ENCODE results near the gene ZNF502.
A peak's percentile ranks its signal among the peaks of the same experiment; 100 is the strongest.

ZNF502 gene

DNA sequence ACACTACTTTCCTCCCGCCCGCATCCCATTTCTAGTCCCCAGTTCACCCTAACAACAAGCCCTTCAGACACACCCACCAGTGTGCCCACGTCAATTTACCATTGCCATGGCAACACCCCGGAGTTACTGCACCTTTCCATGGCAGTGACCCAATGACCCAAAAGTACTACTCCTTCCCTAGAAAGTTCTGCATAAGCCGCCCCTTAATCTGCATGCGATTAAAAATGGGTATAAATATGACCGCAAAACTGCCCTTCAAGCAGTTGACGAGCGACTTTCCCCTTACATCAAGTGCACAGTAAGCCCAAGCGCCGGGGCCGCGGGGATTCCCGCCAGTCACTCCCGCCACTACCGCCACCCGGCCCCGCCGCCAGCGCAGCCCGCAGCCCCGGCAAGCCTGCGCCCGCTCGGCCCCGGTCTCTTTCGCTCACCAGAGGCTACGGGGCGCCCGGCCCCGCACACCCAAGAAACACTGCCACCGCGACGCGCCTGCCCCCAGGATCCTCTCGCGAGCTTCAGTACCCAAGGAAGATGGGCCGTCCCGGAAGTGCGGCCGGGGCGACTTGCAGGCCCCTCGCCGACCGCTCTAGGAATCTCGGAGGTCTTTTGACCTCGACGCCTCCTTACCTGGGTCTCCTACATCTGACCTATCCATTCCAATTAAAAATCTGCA is 27.2 kb upstream of the ZNF502 start:
- H3K9me3 ChIP-seq (ENCODE audit: control insufficient read depth in 5 of 5, low read length in 5 of 5) = peaks cover 0 to 15% (median 6%) of the 10 kb centered on the region in 5 donors
- H3K4me3 ChIP-seq (ENCODE audit: low read depth in 1 of 5, low read length in 5 of 5) = peak overlapping the region; percentile 77 to 90 (median 80)
- H3K9ac ChIP-seq (ENCODE audit: low read length in 5 of 5) = peak overlapping the region; percentile 49 to 76 (median 60)
- H3K36me3 ChIP-seq (ENCODE audit: control insufficient read depth in 5 of 5, insufficient read depth in 5 of 5, low read length in 5 of 5) = peaks cover 0 to 4% (median 3%) of the 10 kb centered on the region in 5 donors
- H3K4me1 ChIP-seq (ENCODE audit: control insufficient read depth in 5 of 5, insufficient read depth in 5 of 5, low read length in 5 of 5) = peaks cover 5 to 16% (median 12%) of the 10 kb centered on the region in 5 donors
- H3K27ac ChIP-seq (ENCODE audit: low read depth, low read length) = no peak overlapping the region
- peaks cover 0 to 7% (median 5%) of the 10 kb centered on the region in 5 donors for H3K27me3 ChIP-seq (ENCODE audit: control insufficient read depth in 5 of 5, insufficient read depth in 4 of 5, low read length in 5 of 5)

- H3K27ac ChIP-seq (ENCODE audit: low read depth, low read length) = no peak overlapping the region
- peaks cover 0 to 8% (median 0%) of the 10 kb centered on the region in 5 donors for H3K9me3 ChIP-seq (ENCODE audit: control insufficient read depth in 5 of 5, low read length in 5 of 5)
- peaks cover 0 to 3% (median 0%) of the 10 kb centered on the region in 5 donors for H3K36me3 ChIP-seq (ENCODE audit: control insufficient read depth in 5 of 5, insufficient read depth in 5 of 5, low read length in 5 of 5)
These were observed 24.6 kb upstream of the ZNF502 start for GRCh38 chr3:44687898-44688297.

DNA sequence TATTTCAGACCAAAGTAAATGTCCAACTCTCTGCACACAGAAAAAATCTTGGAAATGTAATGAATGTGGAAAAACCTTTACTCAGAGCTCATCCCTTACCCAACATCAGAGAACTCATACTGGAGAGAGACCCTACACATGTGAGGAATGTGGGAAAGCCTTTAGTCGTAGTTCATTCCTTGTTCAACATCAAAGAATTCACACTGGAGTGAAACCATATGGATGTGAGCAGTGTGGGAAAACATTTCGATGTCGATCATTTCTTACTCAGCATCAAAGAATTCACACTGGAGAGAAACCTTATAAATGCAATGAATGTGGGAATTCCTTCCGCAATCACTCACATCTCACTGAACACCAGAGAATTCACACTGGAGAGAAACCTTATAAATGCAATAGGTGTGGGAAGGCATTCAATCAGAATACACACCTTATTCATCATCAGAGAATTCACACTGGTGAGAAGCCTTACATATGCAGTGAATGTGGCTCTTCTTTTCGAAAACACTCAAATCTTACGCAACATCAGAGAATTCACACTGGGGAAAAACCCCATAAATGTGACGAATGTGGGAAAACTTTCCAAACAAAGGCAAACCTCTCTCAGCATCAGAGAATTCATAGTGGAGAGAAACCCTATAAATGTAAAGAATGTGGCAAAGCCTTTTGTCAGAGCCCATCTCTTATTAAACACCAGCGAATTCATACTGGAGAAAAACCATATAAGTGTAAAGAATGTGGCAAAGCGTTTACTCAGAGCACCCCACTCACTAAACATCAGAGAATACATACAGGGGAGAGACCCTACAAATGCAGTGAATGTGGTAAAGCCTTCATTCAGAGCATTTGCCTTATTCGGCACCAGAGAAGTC is 9.0 kb downstream of the ZNF502 start:
- H3K4me1 ChIP-seq (ENCODE audit: control insufficient read depth in 5 of 5, insufficient read depth in 5 of 5, low read length in 5 of 5) = peaks cover 0 to 5% (median 0%) of the 10 kb centered on the region in 5 donors
- peak overlapping the region in 1 of 5 donors; percentile 84 for H3K9ac ChIP-seq (ENCODE audit: low read length in 5 of 5)
- H3K27ac ChIP-seq (ENCODE audit: low read depth, low read length) = no peak overlapping the region
- peaks cover 70 to 99% (median 88%) of the 10 kb centered on the region in 5 donors for H3K9me3 ChIP-seq (ENCODE audit: control insufficient read depth in 5 of 5, low read length in 5 of 5)
- peaks cover 22 to 53% (median 39%) of the 10 kb centered on the region in 5 donors for H3K36me3 ChIP-seq (ENCODE audit: control insufficient read depth in 5 of 5, insufficient read depth in 5 of 5, low read length in 5 of 5)
- H3K27me3 ChIP-seq (ENCODE audit: control insufficient read depth in 5 of 5, insufficient read depth in 4 of 5, low read length in 5 of 5) = peaks cover 0 to 5% (median 0%) of the 10 kb centered on the region in 5 donors
- H3K4me3 ChIP-seq (ENCODE audit: low read depth in 1 of 5, low read length in 5 of 5) = peak overlapping the region; percentile 30 to 59 (median 47)

More at GRCh38 chr3:44687898-44688297, 24.6 kb upstream of the ZNF502 start:
- Histone ChIP-seq H3K4me3 (ENCODE audit: low read depth in 1 of 5, low read length in 5 of 5) (no peak overlapping the region), H3K4me1 (ENCODE audit: control insufficient read depth in 5 of 5, insufficient read depth in 5 of 5, low read length in 5 of 5) (peaks cover 5 to 16% (median 12%) of the 10 kb centered on the region in 5 donors), H3K9ac (ENCODE audit: low read length in 5 of 5) (peak overlapping the region in 1 of 5 donors; percentile 35), H3K27me3 (ENCODE audit: control insufficient read depth in 5 of 5, insufficient read depth in 4 of 5, low read length in 5 of 5) (peaks cover 0 to 7% (median 5%) of the 10 kb centered on the region in 5 donors)

GRCh38 chr3:44722103-44722401 is 9.6 kb downstream of the ZNF502 start:
- H3K4me3 ChIP-seq (ENCODE audit: low read depth in 1 of 5, low read length in 5 of 5) = peak overlapping the region; percentile 30 to 59 (median 47)
- no peak overlapping the region for H3K9ac ChIP-seq (ENCODE audit: low read length in 5 of 5)
- peaks cover 70 to 98% (median 86%) of the 10 kb centered on the region in 5 donors for H3K9me3 ChIP-seq (ENCODE audit: control insufficient read depth in 5 of 5, low read length in 5 of 5)
- peaks cover 22 to 51% (median 39%) of the 10 kb centered on the region in 5 donors for H3K36me3 ChIP-seq (ENCODE audit: control insufficient read depth in 5 of 5, insufficient read depth in 5 of 5, low read length in 5 of 5)
- peaks cover 0 to 5% (median 0%) of the 10 kb centered on the region in 5 donors for H3K27me3 ChIP-seq (ENCODE audit: control insufficient read depth in 5 of 5, insufficient read depth in 4 of 5, low read length in 5 of 5)
- H3K27ac ChIP-seq (ENCODE audit: low read depth, low read length) = no peak overlapping the region
- H3K4me1 ChIP-seq (ENCODE audit: control insufficient read depth in 5 of 5, insufficient read depth in 5 of 5, low read length in 5 of 5) = peaks cover 0 to 5% (median 0%) of the 10 kb centered on the region in 5 donors

- Histone ChIP-seq H3K27ac (ENCODE audit: low read depth, low read length) (peak within 1 kb of the TSS; percentile 50), H3K9me3 (ENCODE audit: control insufficient read depth in 5 of 5, low read length in 5 of 5) (peaks cover 32 to 74% (median 64%) of the 10 kb centered on the region in 5 donors), H3K36me3 (ENCODE audit: control insufficient read depth in 5 of 5, insufficient read depth in 5 of 5, low read length in 5 of 5) (peaks cover 26 to 34% (median 31%) of the 10 kb centered on the region in 5 donors), H3K4me3 (ENCODE audit: low read depth in 1 of 5, low read length in 5 of 5) (peak within 1 kb of the TSS; percentile 92 to 100 (median 97)), H3K27me3 (ENCODE audit: control insufficient read depth in 5 of 5, insufficient read depth in 4 of 5, low read length in 5 of 5) (no peaks in the 10 kb centered on the region), H3K4me1 (ENCODE audit: control insufficient read depth in 5 of 5, insufficient read depth in 5 of 5, low read length in 5 of 5) (peaks cover 0 to 17% (median 15%) of the 10 kb centered on the region in 5 donors), H3K9ac (ENCODE audit: low read length in 5 of 5) (peak within 1 kb of the TSS; percentile 72 to 84 (median 80))
These were observed 17.0 kb downstream of the ZNF502 start, which contains the start of gene ZNF501 for GRCh38 chr3:44729384-44729910. Gene ZNF501 (plus strand): TSS chr3:44729635. CDS start chr3:44734422, 4,787 bp downstream.

- peaks cover 52 to 89% (median 84%) of the 10 kb centered on the region in 5 donors for H3K9me3 ChIP-seq (ENCODE audit: control insufficient read depth in 5 of 5, low read length in 5 of 5)
- peak overlapping the region in 4 of 5 donors; percentile 18 to 52 (median 36) for H3K4me3 ChIP-seq (ENCODE audit: low read depth in 1 of 5, low read length in 5 of 5)
These were observed 22.2 kb downstream of the ZNF502 start for GRCh38 chr3:44734646-44735168.

DNA sequence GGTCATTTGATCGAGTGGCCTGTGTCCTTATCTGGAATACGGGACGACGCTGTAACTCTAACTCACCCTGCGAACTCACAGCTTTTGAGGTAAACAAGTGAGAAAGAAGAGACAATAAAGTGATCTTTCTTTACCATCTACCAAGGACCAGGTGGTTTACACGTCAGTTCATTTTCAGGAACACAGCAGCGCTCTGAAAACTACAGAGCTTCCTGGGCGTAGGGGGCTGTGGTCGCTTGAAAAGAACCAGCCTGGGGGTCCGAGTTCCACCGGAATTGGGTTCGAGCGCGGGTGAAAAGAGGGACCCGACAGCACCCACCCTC is 48.6 kb downstream of the ZNF502 start:
- peaks cover 0 to 18% (median 14%) of the 10 kb centered on the region in 5 donors for H3K4me1 ChIP-seq (ENCODE audit: control insufficient read depth in 5 of 5, insufficient read depth in 5 of 5, low read length in 5 of 5)
- H3K9ac ChIP-seq (ENCODE audit: low read length in 5 of 5) = peak overlapping the region; percentile 57 to 95 (median 87)
- peak overlapping the region; percentile 62 to 96 (median 95) for H3K4me3 ChIP-seq (ENCODE audit: low read depth in 1 of 5, low read length in 5 of 5)
- H3K9me3 ChIP-seq (ENCODE audit: control insufficient read depth in 5 of 5, low read length in 5 of 5) = no peaks in the 10 kb centered on the region
- peak overlapping the region; percentile 74 for H3K27ac ChIP-seq (ENCODE audit: low read depth, low read length)
- no peaks in the 10 kb centered on the region for H3K27me3 ChIP-seq (ENCODE audit: control insufficient read depth in 5 of 5, insufficient read depth in 4 of 5, low read length in 5 of 5)
- peaks cover 0 to 4% (median 0%) of the 10 kb centered on the region in 5 donors for H3K36me3 ChIP-seq (ENCODE audit: control insufficient read depth in 5 of 5, insufficient read depth in 5 of 5, low read length in 5 of 5)

More at GRCh38 chr3:44734646-44735168, 22.2 kb downstream of the ZNF502 start:
- Histone ChIP-seq H3K9ac (ENCODE audit: low read length in 5 of 5) (no peak overlapping the region), H3K27ac (ENCODE audit: low read depth, low read length) (no peak overlapping the region), H3K27me3 (ENCODE audit: control insufficient read depth in 5 of 5, insufficient read depth in 4 of 5, low read length in 5 of 5) (no peaks in the 10 kb centered on the region), H3K36me3 (ENCODE audit: control insufficient read depth in 5 of 5, insufficient read depth in 5 of 5, low read length in 5 of 5) (peaks cover 31 to 40% (median 38%) of the 10 kb centered on the region in 5 donors), H3K4me1 (ENCODE audit: control insufficient read depth in 5 of 5, insufficient read depth in 5 of 5, low read length in 5 of 5) (peaks cover 0 to 10% (median 6%) of the 10 kb centered on the region in 5 donors)

GRCh38 chr3:44761424-44762169 is 49.1 kb downstream of the ZNF502 start, which contains the start of the genes KIAA1143 and KIF15:
Gene KIAA1143 (minus strand): TSS chr3:44761619. CDS start chr3:44761602, 17 bp downstream.
Gene KIF15 (plus strand): TSS chr3:44761794. CDS start chr3:44761866, 72 bp downstream.
- Histone ChIP-seq H3K36me3 (ENCODE audit: control insufficient read depth in 5 of 5, insufficient read depth in 5 of 5, low read length in 5 of 5) (peaks cover 0 to 4% (median 0%) of the 10 kb centered on the region in 5 donors), H3K4me1 (ENCODE audit: control insufficient read depth in 5 of 5, insufficient read depth in 5 of 5, low read length in 5 of 5) (peaks cover 0 to 18% (median 14%) of the 10 kb centered on the region in 5 donors), H3K9me3 (ENCODE audit: control insufficient read depth in 5 of 5, low read length in 5 of 5) (no peaks in the 10 kb centered on the region), H3K9ac (ENCODE audit: low read length in 5 of 5) (peak within 1 kb of the TSS; percentile 57 to 95 (median 87)), H3K27me3 (ENCODE audit: control insufficient read depth in 5 of 5, insufficient read depth in 4 of 5, low read length in 5 of 5) (no peaks in the 10 kb centered on the region), H3K27ac (ENCODE audit: low read depth, low read length) (peak within 1 kb of the TSS; percentile 74), H3K4me3 (ENCODE audit: low read depth in 1 of 5, low read length in 5 of 5) (peak within 1 kb of the TSS; percentile 62 to 96 (median 95))

All from subcutaneous abdominal adipose tissue (tissue), 5 donors.